ENCODE results near the gene CHST9.
A peak's percentile ranks its signal among the peaks of the same experiment; 100 is the strongest.
"Not testable (repeated sequence)": the region's sequence is repeated elsewhere in the genome, so short reads cannot be mapped to it uniquely, and the experiment has no call there.

CHST9 gene

DNA sequence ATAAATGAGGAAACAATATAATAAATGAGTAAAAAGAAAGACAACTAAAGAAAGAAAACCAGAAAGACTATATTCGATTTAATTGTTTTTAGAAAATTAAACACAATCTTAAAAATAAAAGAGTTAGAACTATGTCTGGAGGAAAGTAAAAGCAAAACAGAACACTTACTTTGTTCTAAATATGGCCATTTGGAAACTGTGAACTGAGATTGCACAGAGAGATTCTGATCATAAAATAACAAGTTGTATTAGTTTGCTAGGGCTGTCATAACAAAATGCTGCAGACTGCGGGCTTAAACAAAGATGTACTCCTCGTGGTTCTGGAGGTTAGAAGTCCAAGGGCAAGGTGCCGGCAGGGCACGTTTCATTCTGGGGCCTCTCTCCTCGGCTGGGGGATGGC lies 191.5 kb downstream of the CHST9 start:
- DNase-seq: no peak

DNA sequence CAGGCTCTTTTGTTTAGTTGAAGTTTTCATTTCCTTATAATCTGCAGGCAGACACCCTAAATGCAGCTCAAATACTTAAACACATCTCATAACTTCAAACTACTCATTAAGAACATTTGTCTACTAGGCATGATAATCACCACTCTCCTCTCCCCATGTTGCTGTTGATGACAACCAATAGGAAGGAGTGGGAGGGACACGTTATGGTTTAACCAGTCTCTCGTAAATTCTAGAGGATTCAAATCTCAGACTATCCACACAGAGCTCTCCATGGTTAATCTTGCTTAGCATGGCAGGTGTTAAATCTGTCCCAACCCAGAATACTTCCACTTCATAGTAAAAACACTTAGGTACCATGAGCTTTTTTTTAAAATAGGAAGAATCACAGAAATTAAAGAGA lies 192.2 kb downstream of the CHST9 start:
- no peak for DNase-seq

DNA sequence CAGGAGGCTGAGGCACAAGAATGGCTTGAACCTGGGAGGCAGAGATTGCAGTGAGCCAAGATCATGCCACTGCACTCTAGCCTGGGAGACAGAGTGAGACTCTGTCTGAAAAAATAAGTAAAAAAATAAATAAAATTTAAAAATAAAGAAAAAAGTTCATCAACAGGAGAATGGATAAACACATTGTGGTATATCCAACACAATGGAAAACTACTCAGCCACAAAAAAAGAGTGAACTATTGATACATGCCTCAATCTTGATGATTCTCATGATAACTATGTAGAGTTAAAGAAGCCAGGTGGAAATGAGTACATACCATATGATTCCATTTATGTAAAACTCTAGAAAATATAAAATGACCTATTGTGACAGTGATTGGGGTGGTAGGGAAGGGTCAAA lies 195.3 kb downstream of the CHST9 start:
- no peak for DNase-seq

DNA sequence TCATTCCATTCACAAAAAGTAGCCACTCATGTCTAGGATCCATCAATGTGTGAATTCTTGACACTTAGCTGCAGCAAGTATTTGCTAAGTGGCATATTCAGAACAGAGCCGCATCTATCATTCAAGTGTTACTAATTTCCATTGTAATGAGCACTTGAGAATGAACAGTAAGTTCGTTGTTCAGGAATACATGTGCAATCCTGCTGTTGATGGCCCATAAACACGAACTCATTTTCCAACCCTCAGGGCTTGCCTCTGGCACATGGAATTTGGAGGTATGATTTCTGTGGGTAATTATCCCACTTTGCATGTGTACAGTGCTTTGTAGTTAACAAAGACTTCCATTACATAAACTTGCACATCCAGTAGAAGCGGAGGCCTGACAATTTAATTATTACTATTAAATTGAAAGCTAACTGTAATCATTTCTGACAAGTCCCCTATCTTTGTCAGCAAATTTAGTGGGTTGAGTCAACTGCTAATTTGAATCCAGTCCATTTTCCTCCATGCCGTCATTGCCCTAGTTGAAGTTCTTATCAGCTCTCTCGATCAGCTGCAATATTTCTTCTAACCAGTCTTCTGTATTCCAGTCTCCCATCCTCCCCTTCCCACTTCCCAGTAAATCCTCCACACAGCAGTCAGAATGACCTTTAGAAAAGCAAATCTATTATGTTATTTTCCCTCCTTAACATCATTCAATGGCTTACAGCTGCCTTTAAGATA lies 203.6 kb downstream of the CHST9 start:
- no peak for DNase-seq

DNA sequence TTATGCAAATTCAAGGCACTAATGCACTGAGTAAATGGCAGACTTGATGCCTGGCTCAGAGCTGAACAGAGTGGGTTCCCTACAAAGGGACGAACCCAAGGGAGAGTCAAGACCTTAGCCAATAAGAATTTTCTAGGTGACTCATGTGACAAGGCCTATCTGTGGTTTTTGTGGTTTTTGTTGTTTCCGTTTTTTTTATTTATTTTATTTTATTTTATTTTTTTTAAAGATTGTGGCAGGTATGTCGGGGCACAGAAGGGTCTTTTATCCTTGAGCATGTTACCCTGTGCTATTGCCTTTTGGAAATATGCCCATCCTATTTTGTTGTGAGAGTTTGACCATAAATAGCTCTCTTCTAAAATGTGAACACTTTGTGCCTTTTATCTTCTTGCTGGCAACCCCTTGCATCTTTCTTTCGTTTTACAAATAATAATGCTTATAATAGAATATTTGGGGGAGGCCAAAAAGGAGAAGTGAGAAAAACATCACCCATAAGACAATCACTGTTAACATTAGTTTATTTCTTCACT lies 206.2 kb downstream of the CHST9 start:
- no peak for DNase-seq

DNA sequence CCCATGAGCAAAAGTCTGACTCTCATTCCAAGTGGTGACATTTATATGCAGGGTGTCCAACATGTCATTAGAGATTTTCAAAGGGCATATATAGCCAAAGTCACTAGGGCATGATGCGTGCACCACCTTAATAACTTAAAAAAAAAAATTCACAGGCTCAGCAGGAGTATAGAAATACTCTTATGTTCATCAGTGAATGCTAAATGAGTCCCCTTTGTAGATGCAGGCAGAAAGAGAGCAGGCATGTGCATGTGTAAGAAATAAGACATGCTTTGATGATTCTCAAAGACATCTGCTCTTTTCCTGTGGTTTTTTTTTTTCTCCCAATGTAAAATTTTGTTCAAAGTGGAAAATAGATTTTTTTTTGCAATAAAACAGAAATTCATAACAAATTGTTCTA lies 207.3 kb downstream of the CHST9 start:
- DNase-seq: no peak

DNA sequence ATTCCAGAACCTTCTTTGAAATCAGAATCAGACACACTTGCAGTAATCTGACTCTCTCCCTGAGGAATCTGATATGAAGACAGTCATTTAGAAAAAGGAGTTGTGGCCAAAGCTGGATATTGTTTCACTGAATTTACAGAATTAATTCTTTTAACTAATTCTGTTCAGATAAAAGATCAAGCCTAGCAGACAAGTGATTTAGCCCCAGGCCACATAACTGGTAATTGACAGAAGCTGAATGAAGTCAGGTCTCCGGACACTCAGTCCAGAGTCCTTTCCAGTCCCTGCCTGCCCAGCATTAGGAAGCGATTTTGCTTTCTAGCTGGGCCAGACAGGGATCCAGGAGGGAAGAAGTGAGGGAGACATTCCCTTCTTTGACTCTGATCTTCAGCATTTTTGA lies 208.9 kb downstream of the CHST9 start:
- DNase-seq: no peak

DNA sequence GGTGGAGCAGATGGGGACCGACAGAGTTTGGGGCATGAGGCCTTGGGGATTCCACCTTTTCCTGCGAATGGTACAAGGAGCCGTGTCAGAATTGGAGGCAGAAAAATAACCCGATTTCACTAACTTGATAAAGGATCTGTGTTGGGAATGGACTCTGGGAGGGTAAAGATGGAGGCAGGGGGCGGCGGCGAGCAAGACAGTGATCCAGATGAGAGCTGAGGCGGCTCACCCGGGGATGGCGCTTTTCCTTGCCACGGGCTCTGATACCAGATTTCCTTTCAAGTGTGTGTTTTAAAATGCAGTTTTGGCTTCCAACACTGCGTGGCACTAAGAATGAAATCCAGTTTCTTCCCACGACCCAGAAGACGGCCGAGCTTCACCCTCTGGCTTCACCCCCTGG lies 212.6 kb downstream of the CHST9 start:
- not testable (repeated sequence) for DNase-seq

DNA sequence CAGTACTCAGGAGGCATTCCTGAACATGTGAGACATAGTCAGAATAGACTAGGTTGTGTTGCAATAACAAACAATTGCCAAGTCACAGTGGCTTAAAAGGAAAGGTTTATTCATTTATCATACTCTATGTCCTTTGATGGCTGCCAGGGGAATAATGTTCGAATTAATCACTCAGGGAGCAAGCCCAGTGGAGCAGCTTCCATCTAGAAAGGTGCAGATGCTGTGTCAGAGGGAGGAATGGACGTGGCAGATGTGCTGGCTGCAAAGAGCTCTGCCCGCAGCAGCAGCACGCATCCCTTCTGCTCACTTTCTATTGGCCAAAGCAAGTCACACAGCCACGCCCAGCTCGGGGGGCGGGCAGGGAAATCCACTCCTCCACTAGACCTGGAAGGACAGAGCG lies 213.7 kb downstream of the CHST9 start:
- no peak for DNase-seq

DNA sequence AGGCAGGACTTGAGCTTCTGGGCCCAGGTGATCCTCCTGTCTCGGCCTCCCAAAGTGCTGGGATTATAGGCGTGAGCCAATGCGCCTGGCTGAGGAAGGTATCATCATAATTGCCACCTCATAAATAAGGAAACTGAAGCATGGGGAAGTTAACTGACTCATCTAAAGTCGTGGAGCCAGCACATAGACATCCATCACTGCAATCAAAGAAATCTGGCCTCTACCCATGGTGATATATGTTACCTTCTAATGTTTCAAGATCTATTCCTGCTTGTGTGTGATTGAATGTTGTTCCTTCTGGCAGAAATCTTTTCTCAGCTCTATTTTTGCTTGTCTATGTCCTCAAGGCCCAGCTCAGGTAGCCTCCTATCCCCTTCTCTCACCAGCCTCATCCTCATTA lies 214.5 kb downstream of the CHST9 start:
- DNase-seq: no peak

DNA sequence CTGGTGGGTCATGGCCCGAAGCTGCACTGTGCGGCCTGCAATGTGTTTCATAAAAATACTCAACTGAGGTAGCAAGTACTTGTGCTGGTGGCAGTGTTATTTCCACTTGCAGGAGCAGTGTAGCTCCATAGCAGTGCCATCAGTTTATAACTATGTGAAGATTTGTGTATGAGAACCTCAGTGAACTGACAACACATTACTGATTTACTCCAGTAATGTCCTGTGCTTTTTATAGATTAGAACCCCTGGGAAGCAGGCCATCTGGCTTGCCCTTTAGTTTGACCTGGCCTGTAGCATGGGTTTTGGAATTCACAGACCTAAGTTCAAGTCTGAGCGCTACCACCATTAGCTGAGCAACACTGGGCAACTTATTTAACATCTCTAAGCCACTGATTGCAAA lies 219.9 kb downstream of the CHST9 start:
- no peak for DNase-seq

DNA sequence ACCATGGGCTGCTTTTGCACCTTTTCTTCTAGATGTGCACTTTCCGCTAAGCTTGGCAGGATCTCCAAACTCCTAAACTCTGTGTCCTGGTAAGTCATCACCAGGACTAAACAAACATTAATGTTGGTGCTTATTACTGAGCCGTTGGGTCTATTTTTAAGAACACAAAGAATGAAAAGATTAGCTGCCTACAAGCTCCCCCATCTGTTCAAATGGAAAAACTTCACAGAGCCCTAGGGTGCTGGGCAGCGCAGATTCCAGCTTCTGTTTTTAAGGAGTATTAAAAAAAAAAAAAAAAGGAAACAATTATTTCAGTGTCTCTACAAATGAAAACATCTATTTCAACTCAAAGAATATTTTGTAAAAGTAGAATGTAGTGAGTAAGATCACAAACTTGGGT lies 221.8 kb downstream of the CHST9 start:
- no peak for DNase-seq

DNA sequence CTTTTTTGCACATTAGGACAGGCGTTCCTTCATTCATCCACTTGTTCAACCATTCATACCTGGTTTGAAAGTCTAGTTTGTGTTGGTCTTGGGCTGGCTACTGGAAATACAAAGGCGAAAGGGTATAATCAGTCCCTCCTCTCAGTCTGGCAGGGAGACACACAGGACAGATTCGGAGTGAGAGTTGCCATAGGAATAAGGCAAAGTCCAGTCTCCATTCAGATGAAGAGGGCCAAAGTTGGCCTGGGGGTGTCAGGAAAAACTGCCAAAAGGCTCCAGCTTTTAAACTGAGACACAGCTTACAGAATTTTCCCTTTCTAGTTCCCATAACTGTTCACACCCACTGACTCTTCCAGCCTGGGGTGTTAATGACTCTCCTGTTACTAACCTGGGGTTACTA lies 223.3 kb downstream of the CHST9 start:
- DNase-seq: no peak

DNA sequence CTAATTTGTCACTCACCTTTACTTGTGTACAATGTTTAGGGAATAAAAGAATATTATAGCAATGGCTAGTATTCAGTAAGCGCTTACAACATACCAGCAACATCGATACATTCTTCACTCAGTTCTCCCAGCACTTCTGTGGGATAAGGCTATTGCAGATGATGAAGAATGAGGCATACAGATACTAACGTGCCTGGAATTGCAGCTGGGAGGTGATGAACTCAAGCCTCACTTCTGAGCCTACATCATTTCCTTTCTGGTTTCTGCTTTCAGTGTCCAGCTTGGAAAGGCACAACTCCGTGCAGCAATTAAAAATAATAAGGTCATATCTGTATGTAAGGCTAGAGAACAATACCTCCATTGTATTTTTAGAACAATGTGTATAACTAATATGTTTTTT lies 224.2 kb downstream of the CHST9 start:
- DNase-seq: no peak

DNA sequence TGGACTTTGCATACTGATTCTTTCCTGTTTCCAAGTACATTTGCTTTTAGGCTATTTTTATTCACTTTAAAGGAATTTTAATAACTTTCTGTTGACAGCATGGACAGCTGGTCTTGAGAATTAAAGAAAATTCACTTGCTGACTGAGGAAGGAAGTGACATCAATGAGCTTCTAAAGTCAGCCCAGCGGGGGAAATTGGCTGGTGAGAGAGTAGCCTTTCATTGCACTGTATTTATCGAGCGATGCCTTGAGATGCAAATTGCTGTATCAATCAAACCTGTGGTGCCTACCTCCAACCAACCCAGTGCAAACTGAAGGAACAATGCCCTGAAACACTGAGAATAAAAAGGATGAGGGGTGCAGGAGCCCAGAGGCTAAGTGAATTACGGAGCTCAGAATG lies 228.2 kb downstream of the CHST9 start:
- DNase-seq: peak in 1 of 2 experiments; percentile 27

DNA sequence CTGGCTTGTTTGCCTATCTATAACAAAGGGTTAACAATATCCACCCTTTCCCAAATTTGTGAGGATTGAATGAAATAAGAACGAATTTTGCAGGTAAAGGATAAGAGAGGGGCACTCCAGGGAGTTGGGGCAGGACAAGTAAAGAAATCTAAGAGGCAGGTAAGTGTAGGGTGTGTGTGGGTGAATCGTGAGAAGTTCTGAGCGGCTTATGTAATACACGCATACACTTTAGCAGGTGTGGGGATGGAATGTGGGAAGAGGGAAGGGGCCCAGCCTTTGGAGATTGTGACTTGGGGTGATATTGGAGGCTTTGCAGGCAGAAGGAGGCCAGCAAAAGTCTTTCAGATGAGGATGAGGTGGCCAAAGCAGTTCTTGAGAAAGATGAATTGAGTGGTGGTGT lies 236.4 kb downstream of the CHST9 start:
- DNase-seq: no peak

DNA sequence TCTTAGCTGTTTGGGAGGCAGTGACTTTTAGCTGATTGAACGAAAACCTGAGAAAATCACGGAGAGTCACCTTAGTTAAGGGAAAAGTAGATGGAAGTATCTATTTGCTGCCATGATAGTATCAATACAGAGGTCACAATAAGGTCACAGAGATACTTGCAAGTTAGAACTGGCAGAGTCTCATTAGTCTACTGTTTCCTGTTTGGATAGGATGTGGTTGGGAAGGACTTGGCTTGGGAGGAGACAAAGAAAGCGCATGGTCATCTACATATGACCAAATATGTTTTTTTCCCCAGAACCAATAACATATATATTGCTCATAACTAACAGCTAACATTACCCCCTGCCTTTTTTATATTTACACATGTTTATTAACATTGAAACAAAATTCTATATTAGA lies 241.2 kb downstream of the CHST9 start:
- no peak for DNase-seq

DNA sequence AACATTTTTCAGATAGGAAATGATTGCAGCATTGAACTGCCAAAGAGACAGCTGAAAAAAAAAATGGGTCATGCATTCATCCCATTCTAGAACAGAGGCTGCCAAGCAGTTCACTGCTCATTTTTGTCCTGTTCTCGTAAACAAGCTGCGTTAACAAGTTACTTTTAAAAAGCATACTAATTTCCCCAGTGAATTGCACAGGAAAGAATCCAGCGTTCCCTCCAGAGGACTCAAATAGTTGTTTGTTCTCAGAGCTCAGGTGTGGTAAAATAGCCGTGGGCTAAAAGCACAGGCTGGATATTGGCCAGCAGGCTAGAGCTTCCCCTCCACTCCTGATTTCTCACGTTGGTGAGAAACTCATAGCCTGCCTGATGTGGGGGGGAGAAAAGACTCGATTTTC lies 243.5 kb downstream of the CHST9 start:
- no peak for DNase-seq

DNA sequence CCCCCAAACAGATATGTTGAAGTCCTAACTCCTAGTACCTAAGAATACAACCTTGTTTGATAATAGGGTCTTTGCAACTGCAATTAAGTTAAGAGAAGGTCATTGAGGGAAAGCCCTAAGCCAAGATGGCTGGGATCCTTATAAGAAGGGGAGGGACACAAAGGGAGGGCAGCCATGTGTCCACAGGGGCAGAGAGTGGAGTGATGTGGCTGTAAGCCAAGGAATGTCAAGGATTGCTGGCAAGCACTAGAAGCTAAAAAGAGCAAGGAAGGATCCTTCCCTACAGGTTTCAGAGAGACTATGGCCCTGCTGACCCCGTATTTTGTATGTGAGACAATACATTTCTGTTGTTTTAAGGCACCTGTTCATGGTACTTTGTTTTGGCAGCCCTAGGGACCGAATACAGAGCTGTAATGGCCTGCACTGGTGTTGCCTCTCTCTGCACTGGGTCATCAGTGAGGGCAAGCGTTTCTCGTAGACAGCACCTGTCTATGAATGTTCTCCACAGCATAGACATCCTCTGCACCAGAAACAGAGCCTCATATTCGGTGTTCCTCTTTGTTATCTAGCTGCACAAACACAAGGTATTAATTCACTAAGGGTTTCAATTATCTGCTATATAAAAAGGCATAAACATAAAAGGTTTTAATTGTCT lies 244.2 kb downstream of the CHST9 start:
- DNase-seq: no peak

DNA sequence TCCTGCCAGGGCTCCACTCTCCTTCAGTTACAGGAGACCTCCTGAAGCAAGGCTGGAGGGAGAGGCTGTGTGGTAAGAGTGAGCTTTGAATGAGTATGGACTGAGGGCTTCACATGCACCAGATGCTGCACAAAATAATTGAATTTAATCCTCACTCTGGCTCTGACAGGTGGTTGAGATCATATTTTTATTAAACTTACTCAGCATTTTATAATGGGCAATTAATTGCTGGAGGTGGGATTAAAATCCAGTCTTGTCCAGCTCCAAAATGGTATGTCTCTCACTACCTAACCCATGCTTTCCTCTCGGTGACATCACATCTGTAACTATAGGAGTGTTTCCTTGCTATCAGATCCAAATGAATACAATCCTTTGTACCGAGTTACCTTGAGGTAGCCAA lies 253.4 kb downstream of the CHST9 start:
- DNase-seq: no peak

DNA sequence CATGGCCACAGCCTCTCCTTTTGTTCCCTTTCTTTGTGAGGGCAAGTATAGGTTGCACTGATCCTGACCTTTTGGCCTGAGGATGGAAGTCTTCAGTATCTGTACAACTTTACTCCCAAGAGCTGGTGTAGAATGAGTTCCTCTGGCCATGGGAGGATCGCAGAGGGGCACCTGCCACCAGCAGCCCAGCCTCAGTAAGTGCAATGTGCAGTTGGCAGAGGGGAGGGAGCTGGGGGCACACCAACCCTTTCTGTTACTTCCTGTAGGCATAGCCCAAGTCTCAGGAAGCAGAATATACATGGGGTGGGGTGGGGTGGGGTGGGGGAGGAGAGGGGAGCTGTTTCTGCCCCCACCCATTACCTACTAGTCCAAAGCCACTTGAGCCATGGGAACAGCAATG lies 254.5 kb downstream of the CHST9 start:
- DNase-seq: no peak

DNA sequence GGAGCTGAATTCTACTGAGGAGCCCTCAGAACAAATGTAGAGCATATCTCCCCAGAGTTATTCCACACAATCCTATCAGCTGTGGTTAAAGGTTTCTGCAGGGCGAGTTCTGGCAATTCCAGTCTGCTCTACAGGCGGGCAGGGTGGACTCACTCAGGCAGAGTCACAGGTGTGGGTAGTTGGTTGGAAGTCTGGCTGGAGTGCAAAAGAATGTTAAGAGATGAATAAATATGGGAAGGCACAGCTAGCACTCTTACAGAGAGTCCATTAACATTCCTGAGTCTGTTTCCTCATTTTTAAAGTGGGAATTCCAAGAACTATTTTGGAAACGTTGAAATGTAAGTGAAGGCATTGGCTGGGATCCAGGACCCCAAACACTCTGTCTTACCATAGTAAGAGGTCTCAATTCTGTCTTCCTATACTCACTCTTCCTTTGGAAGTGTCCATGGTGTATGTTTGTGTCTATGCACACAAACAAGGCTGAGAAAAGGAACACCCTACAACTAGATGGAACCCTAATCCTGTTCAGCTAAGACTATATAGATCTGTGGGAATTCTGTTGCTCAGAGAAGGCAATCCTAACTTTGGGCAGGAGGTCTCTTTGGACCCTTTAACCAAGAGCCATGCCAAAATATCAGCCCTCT lies 256.3 kb downstream of the CHST9 start:
- DNase-seq: no peak

DNA sequence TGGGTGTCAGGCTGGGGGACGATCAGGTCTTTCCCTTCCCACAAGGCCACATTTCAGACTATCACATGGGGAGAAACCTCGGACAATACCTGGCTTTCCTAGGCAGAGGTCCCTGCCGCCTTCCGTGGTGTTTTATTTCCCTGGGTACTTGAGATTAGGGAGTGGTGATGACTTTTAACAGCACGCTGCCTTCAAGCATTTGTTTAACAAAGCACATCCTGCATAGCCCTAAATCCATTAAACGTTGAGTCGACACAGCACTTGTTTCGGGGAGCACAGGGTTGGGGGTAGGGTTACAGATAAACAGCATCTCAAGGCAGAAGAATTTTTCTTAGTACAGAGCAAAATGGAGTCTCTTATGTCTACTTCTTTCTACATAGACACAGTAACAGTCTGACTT lies 257.3 kb downstream of the CHST9 start:
- DNase-seq: not testable (repeated sequence)

DNA sequence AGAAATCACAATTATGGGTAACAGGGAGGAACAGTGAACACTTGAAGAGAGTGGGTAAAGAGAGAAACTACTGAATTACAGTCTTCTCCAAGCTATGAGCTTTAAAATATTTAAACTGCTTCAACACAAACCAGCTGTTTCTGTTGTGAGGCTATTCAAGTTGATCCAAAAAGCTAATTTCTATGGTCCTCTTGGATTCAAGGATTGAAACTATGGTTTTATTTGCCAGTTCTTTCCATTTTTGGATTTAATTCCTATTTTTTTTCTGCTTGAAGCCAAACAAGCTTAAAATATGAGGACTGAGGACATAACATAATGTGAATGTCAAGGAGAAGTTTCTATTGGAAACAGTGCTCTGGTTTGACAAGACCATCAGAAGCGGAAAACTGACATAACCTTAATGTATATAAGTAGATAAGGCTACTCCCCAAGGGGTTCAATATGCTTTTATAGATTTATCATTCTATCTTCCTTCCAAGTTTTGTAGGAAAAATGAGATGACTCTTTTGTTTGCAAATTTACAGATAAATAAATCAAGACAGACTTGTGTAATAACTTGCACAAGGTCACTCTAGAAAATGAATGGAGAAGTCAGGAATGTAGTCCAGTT lies 258.9 kb downstream of the CHST9 start:
- DNase-seq: no peak
